ENCODE measurements around the gene NUP88.
"Not testable (repeated sequence)": the region's sequence is repeated elsewhere in the genome, so short reads cannot be mapped to it uniquely, and the experiment has no call there.

Gene NUP88

DNA sequence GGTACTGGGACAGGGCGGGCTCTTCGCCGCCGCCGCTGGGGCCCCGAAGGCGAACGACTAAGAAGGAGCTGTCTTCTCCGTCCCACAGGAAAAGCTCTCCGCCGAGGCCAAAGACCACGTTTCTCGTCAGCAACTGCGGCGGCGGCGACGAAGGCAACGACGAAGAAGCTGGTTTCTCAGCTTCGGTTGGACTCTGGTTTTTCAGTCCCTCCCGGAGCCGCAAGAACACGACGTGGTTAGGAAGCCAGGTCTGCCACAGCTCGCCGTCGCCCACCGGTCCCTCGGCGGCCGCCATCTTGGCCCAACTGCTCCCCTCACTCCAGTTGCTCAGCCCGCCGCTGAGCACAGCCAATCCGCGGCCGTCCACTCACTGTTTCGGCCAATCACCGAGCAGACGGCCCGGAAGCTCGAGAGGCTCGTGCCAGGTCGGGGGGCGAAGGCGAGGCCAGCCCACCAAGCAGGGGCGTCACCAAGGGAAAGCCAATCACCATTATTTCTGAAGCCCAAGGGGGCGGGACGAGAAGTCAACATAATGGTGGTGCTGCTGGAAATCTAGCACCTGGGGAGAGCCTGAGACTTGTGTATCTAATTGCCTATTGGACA, at the start of gene NUP88:
NUP88 (minus strand) TSS at position 307 of the 603 bp plus-strand sequence; CDS start at position 295, 12 bp downstream.
- DNase-seq (ENCODE audit: low spot score), result peak; percentile 98

GRCh38 chr17:5468075-5468473, 48.6 kb upstream of the NUP88 start:
- no peak for DNase-seq (ENCODE audit: low spot score)

GRCh38 chr17:5467416-5467815, 48.0 kb upstream of the NUP88 start:
- DNase-seq (ENCODE audit: low spot score), result no peak

DNA sequence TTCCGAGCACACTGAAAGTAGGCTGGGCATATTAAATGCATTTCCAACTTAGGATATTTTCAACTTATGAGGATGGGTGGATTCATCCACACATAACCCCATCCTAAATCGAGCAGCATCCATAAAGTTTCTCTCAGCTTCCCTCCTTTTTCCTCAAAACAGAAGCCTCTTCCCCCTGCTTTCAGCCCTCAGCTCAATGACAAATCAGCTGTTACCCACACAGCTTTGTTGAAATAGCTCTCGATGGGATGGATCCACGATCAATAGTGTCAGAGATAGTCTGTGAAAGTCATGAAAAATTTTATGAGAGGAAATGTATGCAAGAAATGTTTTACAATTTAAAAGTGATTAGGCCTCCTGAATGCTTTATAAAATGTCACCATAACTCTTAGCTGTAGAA, 46.8 kb upstream of the NUP88 start:
- no peak for DNase-seq (ENCODE audit: low spot score)

- DNase-seq (ENCODE audit: low spot score), result no peak
Observed at GRCh38 chr17:5464717-5465507, 45.5 kb upstream of the NUP88 start.

DNA sequence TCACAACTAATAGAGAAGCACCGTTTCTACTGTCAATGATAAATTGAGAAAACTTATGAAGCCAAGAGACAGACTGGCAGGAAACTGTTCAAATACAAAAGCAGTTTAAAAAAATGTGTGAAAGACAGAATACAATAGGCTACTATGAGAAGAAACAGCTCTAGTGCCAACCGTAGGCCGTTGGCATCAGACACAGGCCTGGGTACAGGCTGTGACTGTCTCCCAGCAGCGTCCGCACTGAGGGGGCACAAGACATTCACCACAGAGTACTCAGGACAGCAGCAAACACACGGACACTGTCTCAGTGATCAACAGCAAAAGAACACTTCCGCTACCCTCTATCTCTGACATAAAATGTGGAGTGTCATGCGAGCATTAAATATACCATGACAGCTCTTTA, 27.3 kb upstream of the NUP88 start:
- DNase-seq (ENCODE audit: low spot score), result no peak

DNA sequence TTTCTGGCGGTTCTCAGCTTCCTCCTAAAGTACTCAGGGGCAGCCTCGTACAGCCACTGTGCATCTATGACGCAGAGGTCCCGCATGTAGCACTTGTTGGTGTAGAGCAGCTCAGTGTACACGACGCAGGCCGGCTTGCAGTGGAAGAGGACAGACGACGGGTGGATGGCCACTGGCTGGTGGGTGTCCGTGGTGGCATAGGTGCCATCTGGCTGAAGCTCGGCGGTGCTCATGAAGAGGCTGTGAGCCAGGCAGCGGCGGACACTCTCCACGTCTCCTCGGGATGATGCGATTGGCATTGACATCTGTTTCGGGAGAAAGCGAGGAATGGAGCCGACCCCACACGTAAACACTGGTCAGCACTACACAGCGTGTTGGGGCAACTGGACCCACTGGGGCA, 24.7 kb upstream of the NUP88 start:
- DNase-seq (ENCODE audit: low spot score), result no peak

GRCh38 chr17:5443728-5444127, 24.3 kb upstream of the NUP88 start:
- no peak for DNase-seq (ENCODE audit: low spot score)

- no peak for DNase-seq (ENCODE audit: low spot score)
Observed at GRCh38 chr17:5439446-5439764, 19.9 kb upstream of the NUP88 start.

DNA sequence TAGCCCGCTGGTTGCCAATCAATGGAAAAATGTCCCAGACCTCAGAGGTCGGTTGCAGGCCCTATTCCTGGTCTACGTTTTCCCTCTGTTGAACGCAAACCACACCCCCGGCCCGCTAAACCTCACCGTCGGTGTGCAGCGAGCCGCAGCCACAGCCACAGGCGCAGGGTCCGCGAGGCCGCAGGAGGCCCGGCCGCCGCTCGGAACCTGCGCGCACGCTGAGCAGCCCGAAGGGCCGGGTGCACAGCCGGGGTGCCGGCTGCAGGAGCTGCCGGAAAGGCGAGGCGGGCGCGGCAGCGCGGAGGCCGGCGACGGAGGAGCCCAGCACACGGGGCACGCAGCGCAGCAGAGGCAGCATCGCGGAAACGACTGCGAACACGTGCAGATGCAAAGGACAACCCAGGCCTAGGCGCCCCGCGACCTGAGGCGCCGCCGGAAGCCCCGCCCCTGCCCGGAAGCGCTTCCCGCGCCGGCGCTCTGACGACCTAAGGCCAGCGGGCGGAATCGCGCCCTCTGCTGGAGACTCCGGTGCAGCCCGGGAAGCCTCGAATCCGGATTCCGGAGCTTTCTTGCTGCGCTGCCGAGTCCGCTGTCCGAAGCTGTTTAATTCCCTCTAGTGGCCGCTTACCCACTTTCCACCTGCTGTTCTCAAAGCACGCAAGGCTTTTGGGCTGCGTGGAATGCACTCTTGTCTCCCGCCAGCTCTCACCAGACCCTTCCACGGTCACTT, 19.4 kb upstream of the NUP88 start, which contains the start of gene C1QBP:
C1QBP (minus strand) TSS at position 440 of the 730 bp plus-strand sequence; CDS start at position 358, 82 bp downstream.
- peak; percentile 95 for DNase-seq (ENCODE audit: low spot score)

GRCh38 chr17:5437721-5438317, 18.4 kb upstream of the NUP88 start:
- DNase-seq (ENCODE audit: low spot score), result peak; percentile 12

DNA sequence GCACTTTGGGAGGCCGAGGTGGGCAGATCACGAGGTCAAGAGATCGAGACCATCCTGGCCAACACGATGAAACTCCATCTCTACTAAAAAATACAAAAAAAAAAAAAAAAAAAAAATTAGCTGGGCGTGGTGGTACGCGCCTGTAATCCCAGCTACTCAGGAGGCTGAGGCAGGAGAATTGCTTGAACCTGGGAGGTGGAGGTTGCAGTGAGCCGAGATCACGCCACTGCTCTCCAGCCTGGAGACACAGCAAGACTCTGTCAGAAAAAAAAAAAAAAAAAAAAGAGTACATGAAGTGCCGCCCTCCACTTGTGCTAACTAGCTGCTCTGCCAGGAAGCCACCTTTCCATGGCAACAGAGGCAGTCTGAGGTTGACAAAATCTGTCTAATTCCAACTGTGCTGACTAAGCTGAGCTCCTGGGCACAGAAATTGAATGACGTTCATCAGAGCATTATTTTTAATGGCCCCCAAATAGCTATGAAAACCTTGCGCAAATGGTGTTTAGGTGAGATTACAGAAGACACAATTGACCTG, 16.4 kb upstream of the NUP88 start:
- DNase-seq (ENCODE audit: low spot score), result not testable (repeated sequence)

DNA sequence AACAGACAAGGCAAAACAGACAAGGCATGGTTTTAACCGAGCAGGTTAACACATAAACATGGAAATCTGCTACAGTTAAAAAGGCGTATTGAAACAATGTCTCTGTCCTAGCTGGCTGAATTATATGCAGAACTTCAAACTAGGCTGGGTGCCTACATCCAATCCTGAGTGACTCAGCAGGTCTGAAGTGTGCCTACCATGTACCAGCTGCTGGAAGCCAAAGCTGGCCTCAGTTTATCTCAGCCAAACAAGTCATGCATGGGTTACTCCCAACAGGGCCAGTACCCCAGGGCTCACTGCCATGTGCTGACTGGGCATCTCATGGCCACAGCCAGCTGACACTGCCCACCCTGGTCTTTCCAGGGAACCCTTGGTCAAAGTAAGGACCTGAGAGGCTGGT, 15.5 kb upstream of the NUP88 start:
- no peak for DNase-seq (ENCODE audit: low spot score)

GRCh38 chr17:5431949-5432556, 12.6 kb upstream of the NUP88 start:
- DNase-seq (ENCODE audit: low spot score), result no peak

DNA sequence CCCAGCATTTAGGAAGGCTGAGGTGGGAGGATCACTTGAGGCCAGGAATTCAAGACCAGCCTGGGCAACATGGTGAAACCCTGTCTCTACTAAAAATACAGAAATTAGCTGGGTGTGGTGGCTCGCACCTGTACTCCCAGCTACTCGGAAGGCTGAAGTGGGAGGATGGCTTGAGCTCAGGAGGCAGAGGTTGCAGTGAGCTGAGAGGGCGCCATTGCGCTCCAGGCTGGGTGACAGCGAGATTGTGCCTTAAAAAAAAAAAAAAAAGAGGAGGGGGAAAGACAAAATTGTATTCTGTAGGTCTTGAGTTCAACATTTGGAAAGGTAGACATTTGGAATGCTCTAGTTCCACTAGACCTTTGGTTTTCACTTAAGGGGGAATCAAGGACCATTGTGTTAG, 11.8 kb upstream of the NUP88 start:
- not testable (repeated sequence) for DNase-seq (ENCODE audit: low spot score)

GRCh38 chr17:5430413-5430999, 11.0 kb upstream of the NUP88 start:
- no peak for DNase-seq (ENCODE audit: low spot score)

DNA sequence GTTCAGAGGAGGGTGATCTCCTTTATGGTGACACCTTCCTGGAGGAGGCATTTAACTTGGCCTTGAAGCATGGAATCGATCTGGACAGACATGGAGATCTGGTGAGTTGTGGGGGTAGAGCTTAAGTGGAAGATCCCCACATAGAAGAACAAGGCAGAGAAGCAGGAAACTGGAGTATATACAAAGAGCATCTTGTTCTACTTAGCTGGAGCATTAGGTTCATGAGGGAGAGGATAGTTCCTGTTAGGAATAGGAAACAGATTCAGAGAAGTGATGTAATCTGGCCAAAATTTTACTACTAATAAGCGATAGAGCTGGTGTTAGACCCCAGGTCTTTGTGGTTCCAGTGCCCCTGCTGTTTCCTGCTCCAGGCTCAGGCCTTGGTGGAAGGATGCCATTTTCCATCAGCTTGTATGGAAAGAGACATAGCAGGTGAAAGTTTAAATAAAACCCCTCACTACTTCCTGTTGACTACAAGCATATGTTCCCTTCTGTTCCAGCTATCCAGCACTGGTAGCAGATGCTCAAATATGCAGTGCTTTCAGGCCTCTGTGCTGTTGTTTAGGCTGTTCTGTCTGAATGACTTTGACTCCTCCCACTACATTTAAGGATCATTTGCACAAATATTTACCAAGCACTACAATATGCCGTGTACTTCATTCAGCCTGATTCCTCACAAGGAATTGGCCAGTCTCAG, 9.9 kb upstream of the NUP88 start:
- DNase-seq (ENCODE audit: low spot score), result no peak

DNA sequence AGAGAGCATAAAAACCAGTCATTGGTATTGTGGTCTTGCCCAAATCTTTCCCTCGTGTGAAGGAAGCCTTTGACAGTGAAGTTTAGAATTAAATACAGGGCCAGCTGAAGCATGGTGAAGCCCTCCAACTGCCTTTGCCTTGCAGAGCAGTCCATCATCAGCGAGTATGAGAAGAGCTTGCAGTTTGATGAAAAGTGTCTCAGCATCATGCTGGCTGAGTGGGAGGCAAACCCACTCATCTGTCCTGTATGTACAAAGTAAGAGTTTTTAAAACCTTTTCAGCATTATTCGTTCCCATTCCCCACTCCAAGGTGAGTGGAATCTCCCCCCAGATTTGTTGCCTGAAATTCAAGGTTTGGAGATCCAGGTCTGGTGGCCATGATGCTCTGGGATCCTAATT, 6.4 kb upstream of the NUP88 start:
- DNase-seq (ENCODE audit: low spot score), result no peak

DNA sequence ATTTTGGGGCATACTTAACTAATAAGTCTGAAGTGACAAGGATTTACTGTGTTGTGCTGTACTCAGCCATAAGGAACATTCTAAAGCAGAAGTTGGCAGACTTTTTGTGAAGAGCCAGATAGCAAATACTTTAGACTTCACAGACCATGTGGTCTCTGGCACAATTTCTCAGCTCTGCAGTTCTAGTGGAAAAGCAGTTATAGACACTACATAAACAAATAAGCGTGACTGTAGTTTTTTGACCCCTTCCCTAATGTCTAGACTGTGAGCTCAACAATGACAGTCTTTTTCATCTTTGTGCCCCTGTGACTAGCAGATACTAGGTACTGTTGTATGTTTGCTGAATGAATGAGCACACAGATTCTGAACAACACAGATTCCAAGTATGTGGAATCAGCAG, 5.4 kb upstream of the NUP88 start:
- no peak for DNase-seq (ENCODE audit: low spot score)

GRCh38 chr17:5422505-5422904, 3.0 kb upstream of the NUP88 start:
- DNase-seq (ENCODE audit: low spot score), result peak; percentile 40

All from LoVo (cell line).